Measurements from ENCODE around the gene PLEKHA6. TPM values are rescaled to one million over a fixed set of nuclear protein-coding genes. Genes with fewer than 3 reads are reported as not detected.
"Not testable (repeated sequence)": the region's sequence is repeated elsewhere in the genome, so short reads cannot be mapped to it uniquely, and the experiment has no call there.

Gene PLEKHA6
- total RNA-seq, 1 donor from 2014 or later: 18.9 TPM

DNA sequence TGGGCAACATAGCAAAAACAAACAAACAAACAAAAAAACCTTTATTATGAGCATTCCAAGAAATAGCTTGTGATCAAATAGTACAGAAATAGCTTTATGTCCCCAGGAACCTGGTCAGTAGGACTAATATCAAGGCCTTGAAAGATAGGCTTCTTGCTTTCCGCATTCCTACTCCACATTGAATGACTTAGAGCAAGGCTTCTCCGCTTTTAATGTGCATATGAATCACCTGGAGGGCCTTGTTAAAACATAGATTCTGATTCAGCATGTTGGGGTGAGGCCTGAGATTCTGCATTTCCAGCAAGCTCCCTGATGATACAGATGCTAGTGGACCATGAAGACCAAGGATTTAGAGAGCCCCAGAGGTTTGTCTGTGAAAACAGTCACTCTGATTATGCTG is 17.4 kb downstream of the PLEKHA6 start:
- DNase-seq (ENCODE audit: low spot score) (no peak), ATAC-seq (no peak)
- intact Hi-C loops (cut with DNase I): no loop called here

DNA sequence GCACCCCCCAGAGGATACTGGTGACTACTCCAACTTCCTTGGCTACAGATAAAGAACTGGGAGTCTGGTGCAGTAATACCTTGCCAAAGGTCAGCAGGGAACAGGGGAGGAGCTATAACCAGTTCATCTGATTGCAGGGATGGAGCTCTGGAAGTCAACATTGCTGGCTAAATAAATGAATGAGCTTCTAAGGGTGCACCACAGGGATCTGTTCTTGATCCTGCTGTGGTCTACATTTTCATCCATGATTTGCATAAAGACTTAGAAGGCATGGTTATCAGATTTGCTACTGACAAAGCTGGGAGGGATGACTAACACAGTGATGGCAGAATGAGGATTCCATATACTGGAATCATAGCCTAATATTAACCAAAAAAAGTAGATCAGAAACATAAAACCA is 18.3 kb downstream of the PLEKHA6 start:
- intact Hi-C loops (cut with DNase I): no loop called here
- ATAC-seq (no peak), DNase-seq (ENCODE audit: low spot score) (no peak)

DNA sequence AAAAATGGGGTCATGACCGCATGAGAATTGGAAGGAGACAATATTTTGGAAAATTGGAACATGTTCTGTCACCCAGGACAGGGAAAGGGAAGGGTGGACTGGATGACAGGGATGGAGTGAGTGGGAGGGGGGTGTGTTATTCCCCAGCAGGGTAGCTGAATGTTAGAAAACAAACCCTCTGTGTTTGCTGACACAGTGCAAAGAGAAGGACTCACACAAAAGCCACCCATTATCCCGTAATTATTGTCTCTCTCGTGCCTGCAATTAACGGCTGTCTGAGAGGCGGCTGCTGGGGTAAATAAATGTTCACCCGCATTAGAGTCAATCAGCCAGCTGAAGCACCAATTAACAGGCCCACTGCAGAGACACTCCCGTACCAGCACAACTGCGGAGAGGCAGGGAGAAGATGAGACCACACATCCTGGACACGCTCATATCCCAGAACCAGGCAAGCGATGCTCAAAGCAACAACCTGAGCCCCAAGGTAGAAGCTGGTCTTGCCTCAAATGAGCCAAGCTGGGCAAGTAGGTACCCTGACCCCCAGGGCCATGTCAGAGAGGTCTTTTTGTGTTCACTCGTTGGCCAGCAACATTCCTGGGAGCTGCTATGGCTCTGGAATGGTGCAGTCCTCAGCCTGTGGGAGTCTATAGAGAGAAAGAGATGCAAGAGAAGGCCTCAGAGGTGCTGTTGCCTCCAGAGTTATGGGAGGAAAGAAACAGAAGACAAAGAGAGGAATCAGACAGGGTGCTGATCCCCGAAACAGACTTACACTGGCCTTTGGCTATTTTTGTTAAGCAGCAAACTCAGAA is 19.4 kb downstream of the PLEKHA6 start:
- intact Hi-C loops (cut with DNase I): no loop called here
- no peak for ATAC-seq
- no peak for DNase-seq (ENCODE audit: low spot score)

DNA sequence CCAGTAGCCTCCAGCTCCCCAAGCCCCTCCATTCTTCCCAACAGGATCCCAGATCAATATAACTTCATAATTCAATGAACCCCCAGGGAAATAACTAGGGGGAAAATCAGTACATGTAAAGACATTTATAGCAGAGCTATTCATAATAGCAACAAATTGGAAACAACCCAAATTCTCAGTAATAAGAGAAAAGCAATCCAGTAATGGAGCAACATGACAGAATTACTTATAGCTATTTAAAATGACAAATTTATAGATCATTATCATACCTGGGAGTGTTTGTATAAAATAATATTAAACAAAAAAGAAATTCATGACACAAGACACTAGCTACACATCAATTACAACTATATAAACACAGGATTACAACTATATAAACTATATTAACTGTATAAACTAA is 20.2 kb downstream of the PLEKHA6 start:
- DNase-seq (ENCODE audit: low spot score) (no peak), ATAC-seq (no peak)
- intact Hi-C loops (cut with DNase I): no loop called here

DNA sequence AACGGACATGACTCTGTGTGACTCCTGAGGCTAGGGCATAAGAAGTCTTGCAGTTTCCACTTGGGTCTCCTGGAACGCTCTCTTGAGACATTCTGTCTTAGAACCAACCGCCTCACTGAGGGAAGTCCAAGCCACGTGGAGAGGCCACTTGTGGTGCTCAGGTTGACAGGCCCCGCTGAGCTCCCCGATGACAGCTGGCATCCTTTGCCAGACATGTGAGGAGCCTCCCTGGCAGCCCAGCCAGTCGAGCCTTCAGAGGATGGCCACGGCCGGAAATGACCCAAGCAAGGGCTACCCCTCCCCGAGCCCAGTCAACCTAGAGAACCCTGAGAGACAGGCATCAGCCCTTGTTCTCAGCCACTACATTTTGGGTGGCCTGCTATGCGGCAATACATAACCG is 20.7 kb downstream of the PLEKHA6 start:
- ATAC-seq (no peak), DNase-seq (ENCODE audit: low spot score) (no peak)
- intact Hi-C loops (cut with DNase I): no loop called here

DNA sequence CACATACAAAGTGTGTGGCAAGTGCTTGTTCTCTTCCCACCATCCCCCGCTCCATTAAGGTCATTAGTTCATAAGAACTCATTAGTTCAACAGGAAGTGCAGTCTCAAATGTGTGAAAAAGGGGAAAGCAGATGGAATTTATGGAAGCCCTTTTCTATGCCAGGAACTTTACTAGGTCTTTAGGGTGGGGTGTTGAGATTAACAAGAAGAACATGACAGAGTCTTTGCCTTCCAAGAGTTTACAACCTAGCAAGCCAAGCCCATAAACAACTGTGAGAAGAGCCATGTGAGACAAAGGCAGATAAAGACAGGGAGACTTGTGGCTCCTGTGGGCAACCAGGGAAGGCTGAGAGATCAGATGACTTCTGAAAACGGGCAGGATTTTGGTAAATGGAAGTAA is 21.4 kb downstream of the PLEKHA6 start:
- intact Hi-C loops (cut with DNase I): no loop called here
- DNase-seq (ENCODE audit: low spot score) (no peak), ATAC-seq (no peak)

DNA sequence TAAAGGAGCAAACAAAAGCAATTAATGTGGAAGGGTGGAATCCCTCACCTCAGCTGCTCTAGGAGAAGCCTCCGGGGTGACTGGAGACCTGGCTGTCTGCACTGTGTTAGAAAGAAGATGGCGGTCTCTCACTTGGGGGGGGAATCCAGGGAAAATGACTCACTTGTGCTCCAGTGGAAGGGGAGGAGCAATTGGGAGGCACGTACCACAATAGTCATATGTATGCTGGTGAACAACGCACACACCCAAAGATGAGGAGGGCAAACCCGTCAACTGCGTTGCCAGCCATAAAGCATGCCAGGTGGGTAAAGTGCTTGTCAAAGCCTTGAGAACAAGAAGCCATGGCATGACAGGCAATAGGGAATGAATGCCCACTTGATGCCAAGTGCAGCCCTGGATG is 22.1 kb downstream of the PLEKHA6 start:
- intact Hi-C loops (cut with DNase I): no loop called here
- DNase-seq (ENCODE audit: low spot score): no peak
- ATAC-seq: peak; percentile 30

DNA sequence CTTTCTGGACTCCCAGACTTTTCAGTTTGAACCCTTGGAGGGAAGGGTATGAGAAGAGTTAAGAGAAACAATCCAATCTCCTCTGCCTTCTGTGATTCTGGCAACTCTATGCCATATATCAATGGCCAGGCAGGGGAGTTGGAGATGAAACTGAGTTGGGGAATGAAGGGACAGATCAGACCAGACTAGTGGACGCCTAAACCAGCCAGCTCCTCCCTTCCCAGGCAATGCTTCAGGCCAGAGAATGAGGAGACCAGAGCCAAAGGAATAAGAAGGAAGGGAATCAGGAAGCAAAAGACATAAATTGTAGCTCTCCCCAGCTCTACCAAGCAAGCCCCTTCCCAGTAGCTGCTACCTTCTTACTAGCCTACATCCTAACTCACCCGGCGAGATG is 22.7 kb downstream of the PLEKHA6 start:
- intact Hi-C loops (cut with DNase I): no loop called here
- no peak for ATAC-seq
- DNase-seq (ENCODE audit: low spot score): no peak

DNA sequence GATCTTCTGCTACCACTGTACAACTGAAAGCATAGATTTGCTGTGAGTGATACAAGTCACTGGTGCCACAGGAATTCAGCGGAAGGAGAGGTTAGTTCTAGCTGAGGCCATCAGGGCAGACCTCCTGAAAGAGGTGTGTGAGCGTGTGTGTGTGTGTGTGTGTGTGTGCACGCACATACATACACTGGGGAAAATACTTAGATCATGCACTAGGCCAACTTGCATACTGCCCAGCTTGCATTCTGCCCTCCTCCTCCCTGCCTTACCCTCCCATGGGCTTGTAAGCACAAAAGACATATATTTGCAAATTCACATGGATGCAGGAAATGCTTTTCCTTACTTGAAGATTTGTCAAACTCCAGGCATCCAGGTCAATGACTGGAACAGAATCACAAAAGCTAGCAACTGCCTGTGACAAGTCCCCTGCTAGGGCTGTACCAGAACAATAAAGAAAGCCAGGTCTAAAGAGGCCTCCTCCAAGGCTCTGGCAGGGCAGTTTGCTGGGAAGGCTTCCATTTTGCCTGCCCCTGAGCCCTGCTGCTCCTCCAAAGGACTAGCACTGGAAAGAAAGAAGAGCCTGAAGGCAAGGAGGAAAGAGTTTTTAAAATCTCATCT is 23.2 kb downstream of the PLEKHA6 start:
- ATAC-seq (no peak), DNase-seq (ENCODE audit: low spot score) (no peak)
- intact Hi-C loops (cut with DNase I): no loop called here

DNA sequence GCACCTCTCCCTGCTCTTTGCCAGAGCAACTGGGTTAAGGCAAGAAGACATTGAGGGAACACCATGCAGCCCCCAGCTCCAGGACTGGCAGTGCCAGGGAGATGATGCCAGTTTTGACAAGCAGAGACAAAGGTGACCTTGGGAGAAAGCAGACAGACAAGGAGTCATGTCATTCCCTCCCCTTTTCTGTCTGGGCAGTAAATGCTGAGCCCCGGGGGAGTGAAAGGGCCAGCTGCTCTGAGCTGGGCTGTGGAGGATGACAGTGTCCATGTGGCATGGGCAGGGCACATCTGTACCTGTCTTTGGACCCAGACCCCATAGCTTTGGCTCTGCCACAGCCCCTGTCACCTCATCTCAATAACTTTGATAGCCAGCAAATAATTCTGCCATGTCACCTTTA is 24.2 kb downstream of the PLEKHA6 start:
- ATAC-seq: no peak
- DNase-seq (ENCODE audit: low spot score): no peak
- intact Hi-C loops (cut with DNase I): no loop called here

DNA sequence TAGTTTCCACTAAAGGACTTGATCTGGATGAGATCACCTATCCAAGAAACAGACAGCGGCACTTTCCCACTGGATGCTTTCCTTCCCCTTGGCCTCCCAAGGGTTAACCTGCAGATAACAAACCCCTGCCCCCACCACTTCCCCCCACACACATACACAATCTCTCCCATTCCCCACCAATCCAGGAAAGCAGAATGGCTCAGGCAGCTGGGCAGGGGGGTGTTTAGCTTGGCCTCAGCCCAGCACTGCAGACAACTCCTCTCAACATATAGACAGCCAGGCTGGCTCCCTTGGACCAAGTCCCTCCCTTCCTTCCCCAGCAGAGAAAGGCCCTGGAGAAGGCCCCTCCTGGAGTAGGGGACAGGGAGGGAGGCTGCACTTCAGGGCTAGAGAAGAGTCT is 24.6 kb downstream of the PLEKHA6 start:
- intact Hi-C loops (cut with DNase I): no loop called here
- no peak for ATAC-seq
- DNase-seq (ENCODE audit: low spot score): no peak

DNA sequence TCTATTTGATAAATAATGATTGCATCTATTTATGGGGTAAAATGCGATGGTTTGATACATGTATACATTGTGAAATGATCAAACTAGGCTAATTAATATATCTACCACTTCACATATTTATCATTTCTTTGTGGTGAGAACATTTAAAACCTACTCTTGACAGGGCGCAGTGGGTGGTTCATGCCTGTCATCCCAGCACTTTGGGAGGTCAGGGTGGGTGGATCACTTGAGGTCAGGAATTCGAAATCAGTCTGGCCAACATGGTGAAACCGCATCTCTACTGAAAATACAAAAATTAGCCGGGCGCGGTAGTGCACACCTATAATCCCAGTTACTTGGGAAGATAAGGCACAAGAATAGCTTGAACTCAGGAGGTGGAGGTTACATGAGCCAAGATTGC is 25.3 kb downstream of the PLEKHA6 start:
- DNase-seq (ENCODE audit: low spot score) (no peak), ATAC-seq (no peak)
- intact Hi-C loops (cut with DNase I): loop anchor here (5.0 kb wide), 1 partner anchor 1097 kb away; no protein-coding TSS in a partner anchor

DNA sequence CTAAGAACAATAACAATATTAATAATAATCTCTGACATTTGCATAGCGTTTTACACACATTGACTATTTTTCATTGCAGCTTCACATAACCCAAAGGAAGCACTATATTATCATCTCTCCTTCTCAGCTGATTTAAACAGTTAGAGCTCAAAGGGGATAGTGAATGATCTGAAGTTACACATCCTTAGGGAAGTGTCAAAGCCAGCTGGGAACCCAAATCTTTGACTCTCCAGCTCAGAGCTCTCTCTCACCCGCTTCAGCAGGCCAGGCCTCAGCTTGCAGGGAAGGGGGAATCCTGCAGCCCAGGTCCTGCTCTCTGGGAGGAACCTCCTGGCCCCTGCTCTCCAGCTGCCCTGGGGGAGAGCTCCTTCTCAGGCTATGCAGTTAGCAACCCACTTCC is 26.3 kb downstream of the PLEKHA6 start:
- intact Hi-C loops (cut with DNase I): loop anchor here (5.0 kb wide), 1 partner anchor 1096 kb away; no protein-coding TSS in a partner anchor
- ATAC-seq (no peak), DNase-seq (ENCODE audit: low spot score) (no peak)

DNA sequence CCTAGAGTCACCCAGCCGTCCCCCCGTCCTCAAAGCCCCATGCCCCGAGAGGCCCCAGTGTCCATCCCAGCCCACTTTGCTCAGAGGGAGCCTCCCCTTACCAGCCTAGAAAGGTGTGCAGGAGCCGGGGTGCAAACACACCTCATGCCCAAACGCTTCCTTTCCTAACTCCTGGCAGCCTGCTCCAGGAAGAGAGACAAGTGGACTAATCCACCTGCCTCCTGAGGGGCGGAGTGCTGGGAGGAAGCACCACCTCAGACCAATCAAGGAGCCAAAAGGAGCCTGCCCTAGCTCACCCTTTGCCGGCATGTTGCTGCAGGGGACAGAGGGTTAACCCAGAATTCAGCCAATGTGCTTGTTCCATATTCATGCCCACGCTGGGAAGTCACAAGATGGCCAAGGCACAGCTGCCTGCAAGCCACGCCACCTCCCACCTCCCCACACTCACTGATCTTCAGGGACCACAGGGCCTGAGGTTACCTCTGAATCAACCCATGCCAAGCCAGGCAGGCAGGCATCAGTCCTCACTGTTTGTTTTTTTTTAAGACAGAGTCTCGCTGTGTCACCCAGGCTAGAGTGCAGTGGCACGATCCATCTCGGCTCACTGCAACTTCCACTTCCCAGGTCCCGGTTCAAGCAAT is 27.8 kb downstream of the PLEKHA6 start:
- DNase-seq (ENCODE audit: low spot score) (no peak), ATAC-seq (no peak)
- intact Hi-C loops (cut with DNase I): loop anchor here (5.0 kb wide), 1 partner anchor 1095 kb away; no protein-coding TSS in a partner anchor

DNA sequence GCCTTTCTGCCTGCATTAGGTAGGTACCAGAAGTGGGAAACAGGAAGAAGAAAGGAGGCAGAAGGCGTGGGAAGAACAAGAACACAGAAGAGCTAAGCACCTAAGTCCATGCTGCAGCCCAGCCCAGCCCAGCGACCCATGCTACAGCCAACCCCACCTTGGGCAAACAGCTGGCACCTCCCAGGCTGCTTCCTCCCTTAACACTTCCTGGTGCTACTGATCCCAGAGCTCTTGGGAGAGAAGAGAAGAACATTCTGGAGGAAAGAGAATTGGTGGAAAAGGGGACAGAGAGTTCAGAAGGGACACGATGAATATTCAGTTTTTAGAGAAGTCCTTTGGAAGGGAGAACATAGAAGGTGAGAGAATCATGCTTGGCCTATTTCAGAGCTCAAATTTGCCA is 28.5 kb downstream of the PLEKHA6 start:
- ATAC-seq (no peak), DNase-seq (ENCODE audit: low spot score) (no peak)
- intact Hi-C loops (cut with DNase I): loop anchor here (5.0 kb wide), 1 partner anchor 1094 kb away; no protein-coding TSS in a partner anchor

DNA sequence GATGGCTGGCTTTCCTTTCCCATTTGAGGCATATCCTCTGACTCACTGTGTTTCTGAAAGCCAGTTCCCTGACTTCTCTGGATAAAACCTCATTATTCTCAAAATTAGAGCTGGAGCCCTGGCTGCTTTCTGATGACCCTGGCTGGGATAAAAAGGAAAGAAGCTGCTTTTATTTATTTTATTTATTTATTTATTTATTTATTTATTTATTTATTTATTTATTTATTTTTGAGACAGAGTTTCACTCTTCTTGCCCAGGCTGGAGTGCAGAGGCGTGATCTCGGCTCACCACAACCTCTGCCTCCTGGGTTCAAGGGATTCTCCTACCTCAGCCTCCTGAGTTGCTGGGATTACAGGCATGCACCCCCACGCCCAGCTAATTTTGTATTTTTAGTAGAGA is 31.9 kb downstream of the PLEKHA6 start:
- intact Hi-C loops (cut with DNase I); ATAC-seq; DNase-seq (ENCODE audit: low spot score): not testable (repeated sequence)

DNA sequence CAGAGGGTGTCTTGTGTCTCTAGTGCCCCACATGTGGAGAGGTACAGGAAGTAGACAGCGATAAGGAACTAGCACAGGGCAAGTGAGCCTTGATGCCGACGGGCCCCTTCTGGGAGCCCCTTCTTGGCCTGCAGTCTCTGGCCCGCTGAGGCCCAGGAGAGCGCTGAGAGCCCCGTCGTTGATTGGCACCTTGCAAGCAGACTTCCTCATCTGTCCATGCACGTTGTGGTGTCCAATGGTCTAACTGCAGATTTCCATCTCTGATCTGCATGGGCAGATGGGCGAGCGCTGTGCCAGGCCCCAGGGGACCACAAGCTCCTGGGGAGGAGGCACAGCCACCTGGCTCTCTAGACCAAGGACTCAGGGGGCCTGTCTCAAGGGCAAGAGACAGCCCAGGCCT is 32.4 kb downstream of the PLEKHA6 start:
- ATAC-seq: no peak
- intact Hi-C loops (cut with DNase I): no loop called here
- no peak for DNase-seq (ENCODE audit: low spot score)

DNA sequence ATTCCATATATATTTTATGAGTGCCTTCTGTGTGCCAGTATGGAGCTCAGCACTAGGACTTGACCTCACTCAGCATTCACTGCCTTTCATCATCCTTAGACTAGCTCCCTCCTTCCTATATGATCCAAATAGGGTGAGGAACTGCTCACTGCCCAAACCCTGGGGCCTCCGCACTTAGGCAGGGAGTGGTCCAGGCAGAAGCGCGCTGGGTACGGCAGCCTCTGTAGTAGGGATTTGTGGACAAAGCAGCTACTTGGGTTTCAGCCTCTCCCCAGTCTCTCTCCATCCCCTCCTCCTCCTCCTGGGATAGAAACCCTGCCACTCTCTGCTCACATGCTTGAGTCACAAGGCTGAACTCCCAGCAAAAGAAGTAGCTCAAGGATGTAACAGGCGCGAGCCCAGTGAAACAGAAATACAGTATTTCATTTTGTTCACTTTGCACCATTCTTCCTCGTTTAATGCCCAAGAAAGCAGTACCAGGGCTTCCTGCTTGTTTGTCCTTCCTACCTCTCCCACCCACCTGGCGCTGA is 32.9 kb downstream of the PLEKHA6 start:
- ATAC-seq (no peak), DNase-seq (ENCODE audit: low spot score) (no peak)
- intact Hi-C loops (cut with DNase I): no loop called here

DNA sequence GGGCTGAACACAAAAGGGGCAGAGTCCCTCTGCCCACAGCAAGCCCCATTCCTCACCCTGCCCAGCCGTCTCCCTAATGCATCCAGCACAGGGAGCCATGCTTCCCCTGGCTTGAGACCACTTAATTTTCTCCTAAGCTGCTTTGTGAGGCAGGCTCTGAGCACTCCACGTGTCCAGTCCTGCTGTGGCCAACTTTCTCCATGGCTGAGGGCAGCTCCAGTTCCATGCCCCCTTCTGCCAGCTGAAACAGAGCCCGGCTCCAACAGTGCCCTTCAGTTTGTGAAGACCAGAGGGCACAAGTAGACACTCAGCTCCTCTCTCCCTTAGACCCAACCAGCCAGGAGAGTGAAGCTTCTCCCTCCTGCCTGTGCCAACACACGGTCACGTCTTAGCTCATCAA is 33.8 kb downstream of the PLEKHA6 start:
- intact Hi-C loops (cut with DNase I): no loop called here
- no peak for ATAC-seq
- no peak for DNase-seq (ENCODE audit: low spot score)

DNA sequence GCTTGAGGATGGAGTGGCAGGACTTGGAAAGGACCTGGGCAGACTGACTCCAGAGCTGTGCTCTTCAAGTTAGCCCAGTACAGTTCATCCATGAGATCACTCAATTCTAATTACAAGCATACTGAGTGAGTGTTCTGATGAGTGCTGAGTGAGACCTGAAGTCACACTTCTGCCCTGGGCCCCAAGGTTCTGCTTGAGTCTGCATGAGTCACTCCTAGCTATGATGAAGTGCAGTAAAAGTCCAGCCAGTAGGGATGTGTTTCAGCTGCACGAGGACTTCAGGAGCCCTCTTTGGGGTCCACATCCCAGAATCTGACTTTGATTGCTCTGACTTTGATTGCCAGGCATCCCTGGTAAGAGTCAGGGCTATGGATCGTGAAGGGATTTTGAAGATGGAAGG is 35.8 kb downstream of the PLEKHA6 start:
- DNase-seq (ENCODE audit: low spot score): no peak
- intact Hi-C loops (cut with DNase I): no loop called here
- no peak for ATAC-seq
